ENCODE results near the gene CTNNA2. TPM values are rescaled to one million over a fixed set of nuclear protein-coding genes. Genes with fewer than 3 reads are reported as not detected.

Gene CTNNA2
- total and polyA plus RNA-seq, 11 donors, result 0.20 to 0.81 TPM; not detected in 9

DNA sequence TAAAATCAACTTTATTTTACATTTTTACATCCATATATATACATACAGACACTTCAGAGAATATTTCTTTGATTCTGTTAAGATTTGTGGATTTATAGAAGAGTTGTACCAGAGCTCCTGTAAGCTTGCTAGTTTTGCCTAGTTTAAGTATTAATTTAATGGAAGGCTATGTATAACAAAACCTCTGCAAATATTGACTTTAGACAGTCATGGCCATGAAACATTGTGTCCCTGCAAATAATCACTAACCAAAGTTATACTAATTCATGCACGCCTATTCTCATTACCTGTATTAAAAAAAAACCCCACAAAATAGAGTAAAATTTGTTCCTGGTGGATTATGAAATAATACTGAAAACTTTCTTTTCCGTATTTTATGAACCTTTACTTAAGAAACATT is 379.3 kb downstream of the CTNNA2 start:
- Histone ChIP-seq H3K36me3 (no peaks in the 10 kb centered on the region), H3K9me3 (no peaks in the 10 kb centered on the region), H3K4me3 (no peak overlapping the region), H3K27ac (no peak overlapping the region), H3K27me3 (peaks cover 0 to 17% (median 0%) of the 10 kb centered on the region in 9 donors), H3K4me1 (no peaks in the 10 kb centered on the region)
- DNase-seq (no peak), ATAC-seq (no peak)
- TF ChIP-seq, protein P1, sequence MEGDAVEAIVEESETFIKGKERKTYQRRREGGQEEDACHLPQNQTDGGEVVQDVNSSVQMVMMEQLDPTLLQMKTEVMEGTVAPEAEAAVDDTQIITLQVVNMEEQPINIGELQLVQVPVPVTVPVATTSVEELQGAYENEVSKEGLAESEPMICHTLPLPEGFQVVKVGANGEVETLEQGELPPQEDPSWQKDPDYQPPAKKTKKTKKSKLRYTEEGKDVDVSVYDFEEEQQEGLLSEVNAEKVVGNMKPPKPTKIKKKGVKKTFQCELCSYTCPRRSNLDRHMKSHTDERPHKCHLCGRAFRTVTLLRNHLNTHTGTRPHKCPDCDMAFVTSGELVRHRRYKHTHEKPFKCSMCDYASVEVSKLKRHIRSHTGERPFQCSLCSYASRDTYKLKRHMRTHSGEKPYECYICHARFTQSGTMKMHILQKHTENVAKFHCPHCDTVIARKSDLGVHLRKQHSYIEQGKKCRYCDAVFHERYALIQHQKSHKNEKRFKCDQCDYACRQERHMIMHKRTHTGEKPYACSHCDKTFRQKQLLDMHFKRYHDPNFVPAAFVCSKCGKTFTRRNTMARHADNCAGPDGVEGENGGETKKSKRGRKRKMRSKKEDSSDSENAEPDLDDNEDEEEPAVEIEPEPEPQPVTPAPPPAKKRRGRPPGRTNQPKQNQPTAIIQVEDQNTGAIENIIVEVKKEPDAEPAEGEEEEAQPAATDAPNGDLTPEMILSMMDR (IDR thresholded peaks at IDR 0.05), result no peak
- no peak for TF ChIP-seq POLR2A (IDR thresholded peaks at IDR 0.05)
- intact Hi-C loops (cut with DNase I), result no loop called here
- 82 to 88% (median 84%) methylated on average over 2 of the region's 2 CpGs for WGBS, 4 donors

DNA sequence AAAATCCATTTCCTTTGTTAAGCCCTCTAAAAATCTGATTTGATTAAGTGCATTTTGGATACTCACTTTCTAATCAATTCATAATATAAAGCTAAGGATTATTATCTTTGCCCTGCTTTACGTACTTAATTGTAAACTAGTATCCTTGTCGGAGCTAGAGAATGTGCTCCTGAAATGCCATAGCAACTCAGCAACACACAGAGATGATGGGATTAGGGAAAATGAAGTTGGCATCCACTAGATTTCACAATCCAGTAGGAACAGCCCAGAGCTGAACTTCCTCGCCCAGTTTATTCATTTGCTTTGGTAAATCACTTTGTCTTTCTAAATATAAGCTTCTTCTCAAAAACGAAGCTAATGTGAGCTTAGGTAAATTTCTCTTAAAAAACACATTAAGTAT is 386.3 kb downstream of the CTNNA2 start:
- intact Hi-C loops (cut with DNase I), result no loop called here
- no peak for DNase-seq
- WGBS, 4 donors, result 73 to 81% (median 80%) methylated on average over 4 of the region's 4 CpGs

DNA sequence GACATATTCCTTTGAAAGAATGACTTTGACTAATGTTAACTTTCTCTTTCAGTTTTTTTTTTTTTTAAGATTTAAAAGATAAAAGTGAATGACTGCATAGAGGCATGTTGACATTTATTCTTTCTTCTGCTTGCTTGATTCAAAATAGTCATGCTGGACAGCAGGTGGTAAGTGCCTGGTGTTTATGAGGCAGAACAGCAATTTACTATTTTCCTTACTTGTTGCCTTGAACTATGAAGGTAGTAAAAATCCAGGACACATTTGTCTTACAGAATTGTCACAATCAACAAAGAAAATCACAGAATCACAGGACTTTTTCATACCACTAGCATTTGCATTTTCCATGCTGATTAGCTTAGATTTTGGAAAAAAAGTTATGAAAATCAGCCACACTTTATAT is 388.3 kb downstream of the CTNNA2 start:
- no peak for TF ChIP-seq POLR2A (IDR thresholded peaks at IDR 0.05)
- TF ChIP-seq, protein P1 (IDR thresholded peaks at IDR 0.05), result no peak
- no peak overlapping the region for H3K4me3 ChIP-seq
- H3K27ac ChIP-seq, result no peak overlapping the region
- no peaks in the 10 kb centered on the region for H3K9me3 ChIP-seq
- no peaks in the 10 kb centered on the region for H3K36me3 ChIP-seq
- DNase-seq, result no peak
- ATAC-seq, result no peak
- intact Hi-C loops (cut with DNase I), result no loop called here
- H3K4me1 ChIP-seq, result no peaks in the 10 kb centered on the region
- H3K27me3 ChIP-seq, result no peaks in the 10 kb centered on the region

More for the DNA sequence above, 386.3 kb downstream of the CTNNA2 start:
- no peaks in the 10 kb centered on the region for H3K9me3 ChIP-seq
- no peak overlapping the region for H3K4me3 ChIP-seq
- H3K27me3 ChIP-seq, result peaks cover 0 to 13% (median 0%) of the 10 kb centered on the region in 9 donors
- no peak overlapping the region for H3K27ac ChIP-seq
- H3K4me1 ChIP-seq, result no peaks in the 10 kb centered on the region
- no peak for TF ChIP-seq POLR2A (IDR thresholded peaks at IDR 0.05)
- TF ChIP-seq, protein P1 (IDR thresholded peaks at IDR 0.05), result no peak
- ATAC-seq, result no peak
- H3K36me3 ChIP-seq, result no peaks in the 10 kb centered on the region

DNA sequence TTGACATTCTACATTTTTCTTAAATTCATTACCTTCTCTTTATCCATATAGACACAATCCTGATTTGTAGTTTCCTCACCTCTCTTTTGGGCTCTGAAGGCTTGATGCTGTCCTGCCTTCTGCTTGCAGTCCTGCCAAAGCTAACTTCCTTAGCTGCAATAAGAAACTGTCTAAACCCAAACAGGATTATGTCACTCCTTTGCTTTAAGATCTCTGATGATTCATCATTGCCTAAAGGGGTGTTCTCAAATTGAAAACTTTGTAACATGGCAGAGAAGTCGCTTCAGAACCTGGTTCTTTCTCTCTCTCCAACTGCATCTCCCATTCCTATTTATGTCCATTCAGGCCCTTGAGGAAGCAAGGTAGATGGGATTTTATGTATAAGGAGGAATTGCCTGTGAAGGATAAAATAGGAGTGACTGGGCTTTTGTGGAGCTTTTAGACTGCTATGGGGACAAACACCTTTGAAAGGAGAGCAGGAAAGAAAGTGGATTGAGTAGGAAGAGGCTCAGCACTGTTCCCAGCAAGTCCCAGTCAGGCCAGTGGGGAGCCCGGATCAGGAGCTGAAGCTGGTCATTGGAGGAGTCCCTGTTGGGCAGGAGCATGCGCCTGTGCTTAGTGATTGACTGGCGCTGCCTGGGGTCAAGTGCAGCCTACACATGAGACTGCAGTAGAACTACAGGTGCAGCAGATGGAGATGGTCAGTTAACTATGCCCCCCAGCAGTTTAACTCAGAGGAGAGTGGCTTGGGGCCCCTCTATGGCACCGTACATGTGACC is 390.6 kb downstream of the CTNNA2 start:
- no peaks in the 10 kb centered on the region for H3K4me1 ChIP-seq
- ATAC-seq (no peak), DNase-seq (no peak)
- intact Hi-C loops (cut with DNase I), result no loop called here
- H3K36me3 ChIP-seq, result no peaks in the 10 kb centered on the region
- 70 to 80% (median 77%) methylated on average over 5 of the region's 5 CpGs for WGBS, 4 donors
- no peak overlapping the region for H3K4me3 ChIP-seq
- H3K27me3 ChIP-seq, result no peaks in the 10 kb centered on the region
- no peaks in the 10 kb centered on the region for H3K9me3 ChIP-seq
- H3K27ac ChIP-seq, result no peak overlapping the region
- TF ChIP-seq POLR2A (IDR thresholded peaks at IDR 0.05), result no peak
- TF ChIP-seq, protein P1 (IDR thresholded peaks at IDR 0.05), result no peak
